SK-N-SH treated with all-trans-retinoic acid at 6 μM for 48 hours (cell line): ENCODE measurements around the gene SYNE2.

Experiments used
- CREB5 ChIP-seq: fragments of 250-450 bp; sonication (Bioruptor Pico); IDR thresholded peaks from 2 replicates; pipeline ENCODE4 v1.5.1; 2020; ENCODE audit warnings: low read depth, mild to moderate bottlenecking, moderate library complexity
- CSDC2 ChIP-seq: fragments of 250-450 bp; sonication (Bioruptor Pico); IDR thresholded peaks from 2 replicates; pipeline ENCODE4 v1.5.0; 2020; ENCODE audit warnings: mild to moderate bottlenecking, moderate library complexity
- CSRNP3 ChIP-seq: fragments of 250-450 bp; sonication (Bioruptor Pico); IDR thresholded peaks from 2 replicates; pipeline ENCODE4 v1.5.1; 2021; ENCODE audit warnings: mild to moderate bottlenecking, moderate library complexity
- OSR1 ChIP-seq: fragments of 250-450 bp; sonication (Bioruptor Pico); IDR thresholded peaks from 2 replicates; pipeline ENCODE4 v1.8.0; 2022; ENCODE audit warnings: moderate library complexity, mild to moderate bottlenecking, inconsistent platforms
- PPARA ChIP-seq: fragments of 250-450 bp; sonication (Bioruptor Pico); IDR thresholded peaks from 2 replicates; pipeline ENCODE4 v1.5.0; 2020; ENCODE audit warnings: mild to moderate bottlenecking, borderline replicate concordance
- RARB ChIP-seq: fragments of 250-450 bp; sonication (Bioruptor Pico); IDR thresholded peaks from 2 replicates; pipeline ENCODE4 v1.8.0; 2021; ENCODE audit warnings: mild to moderate bottlenecking, moderate library complexity
- SNAI2 ChIP-seq: fragments of 250-450 bp; sonication (Bioruptor Pico); IDR thresholded peaks from 2 replicates; pipeline ENCODE4 v1.5.0; 2020; ENCODE audit warnings: mild to moderate bottlenecking, moderate library complexity
- TCF4 ChIP-seq: fragments of 250-450 bp; sonication (Bioruptor Pico); IDR thresholded peaks from 2 replicates; pipeline ENCODE4 v1.8.0; 2021; ENCODE audit warnings: mild to moderate bottlenecking, moderate library complexity, borderline replicate concordance
- TOX ChIP-seq: fragments of 250-450 bp; sonication (Bioruptor Pico); IDR thresholded peaks from 2 replicates; pipeline ENCODE4 v1.8.0; 2021; ENCODE audit warnings: mild to moderate bottlenecking, moderate library complexity, borderline replicate concordance
- ZC3H10 ChIP-seq: fragments of 250-450 bp; sonication (Bioruptor Pico); IDR thresholded peaks from 2 replicates; pipeline ENCODE4 v1.5.1; 2021; ENCODE audit warnings: mild to moderate bottlenecking, moderate library complexity
- ZFP3 ChIP-seq: fragments of 250-450 bp; sonication (Bioruptor Pico); IDR thresholded peaks from 2 replicates; pipeline ENCODE4 v1.5.0; 2020; ENCODE audit warnings: mild to moderate bottlenecking, moderate library complexity
- ZFP30 ChIP-seq: fragments of 450-650 bp; formaldehyde crosslinking; IDR thresholded peaks from 2 replicates; pipeline ENCODE4 v1.5.0; 2022; ENCODE audit warnings: mild to moderate bottlenecking, moderate library complexity
- ZNF565 ChIP-seq: fragments of 450-650 bp; formaldehyde crosslinking; conservative IDR thresholded peaks from 2 replicates; pipeline ENCODE4 v1.5.0; 2020; ENCODE audit warnings: low read depth, mild to moderate bottlenecking, moderate library complexity

GRCh38 chr14:64115401-64115800 is 262.6 kb downstream of the SYNE2 start:
- no peak for TF ChIP-seq ZFP30 (CRISPR knock-in tag)
- TF ChIP-seq ZFP3: no peak
- no peak for TF ChIP-seq CREB5 (CRISPR knock-in tag)
- no peak for TF ChIP-seq ZC3H10 (CRISPR knock-in tag)
- no peak for TF ChIP-seq CSRNP3
- TF ChIP-seq OSR1 (CRISPR knock-in tag): no peak
- no peak for TF ChIP-seq TOX (CRISPR knock-in tag)
- no peak for TF ChIP-seq CSDC2
- TF ChIP-seq ZNF565: no peak
- no peak for TF ChIP-seq TCF4 (CRISPR knock-in tag)
- no peak for TF ChIP-seq SNAI2
- no peak for TF ChIP-seq PPARA
- no peak for TF ChIP-seq RARB (CRISPR knock-in tag)
